ENCODE results near the gene UGT1A7.

- TF ChIP-seq, protein P1, sequence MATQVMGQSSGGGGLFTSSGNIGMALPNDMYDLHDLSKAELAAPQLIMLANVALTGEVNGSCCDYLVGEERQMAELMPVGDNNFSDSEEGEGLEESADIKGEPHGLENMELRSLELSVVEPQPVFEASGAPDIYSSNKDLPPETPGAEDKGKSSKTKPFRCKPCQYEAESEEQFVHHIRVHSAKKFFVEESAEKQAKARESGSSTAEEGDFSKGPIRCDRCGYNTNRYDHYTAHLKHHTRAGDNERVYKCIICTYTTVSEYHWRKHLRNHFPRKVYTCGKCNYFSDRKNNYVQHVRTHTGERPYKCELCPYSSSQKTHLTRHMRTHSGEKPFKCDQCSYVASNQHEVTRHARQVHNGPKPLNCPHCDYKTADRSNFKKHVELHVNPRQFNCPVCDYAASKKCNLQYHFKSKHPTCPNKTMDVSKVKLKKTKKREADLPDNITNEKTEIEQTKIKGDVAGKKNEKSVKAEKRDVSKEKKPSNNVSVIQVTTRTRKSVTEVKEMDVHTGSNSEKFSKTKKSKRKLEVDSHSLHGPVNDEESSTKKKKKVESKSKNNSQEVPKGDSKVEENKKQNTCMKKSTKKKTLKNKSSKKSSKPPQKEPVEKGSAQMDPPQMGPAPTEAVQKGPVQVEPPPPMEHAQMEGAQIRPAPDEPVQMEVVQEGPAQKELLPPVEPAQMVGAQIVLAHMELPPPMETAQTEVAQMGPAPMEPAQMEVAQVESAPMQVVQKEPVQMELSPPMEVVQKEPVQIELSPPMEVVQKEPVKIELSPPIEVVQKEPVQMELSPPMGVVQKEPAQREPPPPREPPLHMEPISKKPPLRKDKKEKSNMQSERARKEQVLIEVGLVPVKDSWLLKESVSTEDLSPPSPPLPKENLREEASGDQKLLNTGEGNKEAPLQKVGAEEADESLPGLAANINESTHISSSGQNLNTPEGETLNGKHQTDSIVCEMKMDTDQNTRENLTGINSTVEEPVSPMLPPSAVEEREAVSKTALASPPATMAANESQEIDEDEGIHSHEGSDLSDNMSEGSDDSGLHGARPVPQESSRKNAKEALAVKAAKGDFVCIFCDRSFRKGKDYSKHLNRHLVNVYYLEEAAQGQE (IDR thresholded peaks at IDR 0.05; ENCODE audit: low read depth): no peak
- TF ChIP-seq, protein P2, sequence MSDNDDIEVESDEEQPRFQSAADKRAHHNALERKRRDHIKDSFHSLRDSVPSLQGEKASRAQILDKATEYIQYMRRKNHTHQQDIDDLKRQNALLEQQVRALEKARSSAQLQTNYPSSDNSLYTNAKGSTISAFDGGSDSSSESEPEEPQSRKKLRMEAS (IDR thresholded peaks at IDR 0.05): no peak
- TF ChIP-seq NFIC (IDR thresholded peaks at IDR 0.05): no peak
- TF ChIP-seq CEBPB (IDR thresholded peaks at IDR 0.05): no peak
Measured at GRCh38 chr2:233780771-233781170, 99.1 kb downstream of the UGT1A7 start.
